Left lung (tissue), 10 donors: ENCODE data around the gene KLHL8. TPM values are rescaled to one million over a fixed set of nuclear protein-coding genes. Genes with fewer than 3 reads are reported as not detected.

Experiments used
- ATAC-seq: fragments of 200-7000 bp; cut with Tn5 transposase; one replicate; pipeline ENCODE4 v1.9.1; 2020; ENCODE audit warnings: moderate library complexity
- DNase-seq, 4 donors: peaks; one replicate each; pipeline ENCODE4 v3.0.0-alpha.2; 2013 to 2020
- H3K27ac ChIP-seq, 2 donors: fragments of 200-600 bp; sonication (generic) in 1 of 2; one replicate each; pipeline versions ENCODE4 v1.5.0 to v1.8.0; 2020 to 2021
- H3K27me3 ChIP-seq, 2 donors: fragments of 200-600 bp; sonication (generic) in 1 of 2; one replicate each; pipeline versions ENCODE4 v1.5.0 to v1.8.0; 2020 to 2021
- H3K36me3 ChIP-seq, 2 donors: fragments of 200-600 bp; sonication (generic) in 1 of 2; one replicate each; pipeline versions ENCODE4 v1.5.0 to v1.8.0; 2020 to 2021
- H3K4me1 ChIP-seq, 2 donors: fragments of 200-600 bp; one replicate each; pipeline ENCODE4 v1.8.0; 2021
- H3K4me3 ChIP-seq, 2 donors: fragments of 200-600 bp; sonication (generic) in 1 of 2; one replicate each; pipeline versions ENCODE4 v1.5.0 to v1.8.0; 2020 to 2021; ENCODE audit warnings: mild to moderate bottlenecking in 1 of 2
- H3K9me3 ChIP-seq, 2 donors: fragments of 200-600 bp; sonication (generic) in 1 of 2; one replicate each; pipeline versions ENCODE4 v1.5.0 to v1.8.0; 2020 to 2021
- intact Hi-C, 2 donors: fragments of 100-400 bp; cut with DNase I; formaldehyde crosslinking; loops; one replicate each; pipeline versions ENCODE4 v1.11.2 to v1.14.2; 2022
- polyA plus RNA-seq, 6 donors: library from polyadenylated mRNA; unstranded; fragments of 120-200 nt; gene quantifications; one replicate each; pipeline ENCODE4 v1.2.1, GENCODE V29; 2013; ENCODE audit not compliant: insufficient read length in 6 of 6
- total RNA-seq, 2 donors: library from RNA; stranded (reverse); fragmentation: NEBNext Ultra II Directional; extraction: Animal tissue kit (Norgen Biotek cat#: 25700); gene quantifications; one replicate each; pipeline ENCODE4 v1.2.1, GENCODE V29; 2021
- TF ChIP-seq, protein P1 (sequence below), 2 donors: fragments of 200-600 bp; sonication (generic) in 1 of 2; IDR thresholded peaks; one replicate each; pipeline versions ENCODE4 v1.5.0 to v1.8.0; 2021; ENCODE audit warnings: antibody characterized with exemption in 2 of 2
- donor health status: DM: no; HTN: yes; CAD: no.
- donor health status: DM: no; HTN: no; CAD: no.

KLHL8 gene
- total and polyA plus RNA-seq, 8 donors = 14.7 to 21.3 (median 18.9) TPM

DNA sequence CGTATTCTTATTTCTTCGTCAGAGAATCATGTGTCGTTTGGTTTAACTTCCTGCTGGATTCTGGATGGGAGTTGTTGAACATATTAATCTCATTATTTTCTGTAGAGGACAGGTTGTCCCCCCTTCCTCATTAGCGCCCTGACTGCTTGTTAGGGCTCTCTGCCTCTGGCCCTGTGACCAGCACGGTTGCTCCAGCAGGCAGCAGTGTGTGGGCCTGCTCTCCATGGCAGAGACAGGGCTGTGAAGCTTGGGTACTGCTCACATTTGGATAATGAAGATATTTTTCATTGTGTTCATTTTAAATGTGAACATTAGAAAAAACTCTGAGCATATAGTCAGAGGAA, 102.7 kb downstream of the KLHL8 start:
- DNase-seq = no peak
- ATAC-seq = no peak
- TF ChIP-seq, protein P1, sequence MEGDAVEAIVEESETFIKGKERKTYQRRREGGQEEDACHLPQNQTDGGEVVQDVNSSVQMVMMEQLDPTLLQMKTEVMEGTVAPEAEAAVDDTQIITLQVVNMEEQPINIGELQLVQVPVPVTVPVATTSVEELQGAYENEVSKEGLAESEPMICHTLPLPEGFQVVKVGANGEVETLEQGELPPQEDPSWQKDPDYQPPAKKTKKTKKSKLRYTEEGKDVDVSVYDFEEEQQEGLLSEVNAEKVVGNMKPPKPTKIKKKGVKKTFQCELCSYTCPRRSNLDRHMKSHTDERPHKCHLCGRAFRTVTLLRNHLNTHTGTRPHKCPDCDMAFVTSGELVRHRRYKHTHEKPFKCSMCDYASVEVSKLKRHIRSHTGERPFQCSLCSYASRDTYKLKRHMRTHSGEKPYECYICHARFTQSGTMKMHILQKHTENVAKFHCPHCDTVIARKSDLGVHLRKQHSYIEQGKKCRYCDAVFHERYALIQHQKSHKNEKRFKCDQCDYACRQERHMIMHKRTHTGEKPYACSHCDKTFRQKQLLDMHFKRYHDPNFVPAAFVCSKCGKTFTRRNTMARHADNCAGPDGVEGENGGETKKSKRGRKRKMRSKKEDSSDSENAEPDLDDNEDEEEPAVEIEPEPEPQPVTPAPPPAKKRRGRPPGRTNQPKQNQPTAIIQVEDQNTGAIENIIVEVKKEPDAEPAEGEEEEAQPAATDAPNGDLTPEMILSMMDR (IDR thresholded peaks at IDR 0.05) = no peak
- Histone ChIP-seq H3K27me3 (no peaks in the 10 kb centered on the region), H3K4me1 (peaks cover 4 to 35% of the 10 kb centered on the region in 2 donors), H3K9me3 (no peaks in the 10 kb centered on the region), H3K36me3 (peaks cover 0 to 68% of the 10 kb centered on the region in 2 donors), H3K27ac (no peak overlapping the region), H3K4me3 (no peak overlapping the region)
- intact Hi-C loops = no loop called here

DNA sequence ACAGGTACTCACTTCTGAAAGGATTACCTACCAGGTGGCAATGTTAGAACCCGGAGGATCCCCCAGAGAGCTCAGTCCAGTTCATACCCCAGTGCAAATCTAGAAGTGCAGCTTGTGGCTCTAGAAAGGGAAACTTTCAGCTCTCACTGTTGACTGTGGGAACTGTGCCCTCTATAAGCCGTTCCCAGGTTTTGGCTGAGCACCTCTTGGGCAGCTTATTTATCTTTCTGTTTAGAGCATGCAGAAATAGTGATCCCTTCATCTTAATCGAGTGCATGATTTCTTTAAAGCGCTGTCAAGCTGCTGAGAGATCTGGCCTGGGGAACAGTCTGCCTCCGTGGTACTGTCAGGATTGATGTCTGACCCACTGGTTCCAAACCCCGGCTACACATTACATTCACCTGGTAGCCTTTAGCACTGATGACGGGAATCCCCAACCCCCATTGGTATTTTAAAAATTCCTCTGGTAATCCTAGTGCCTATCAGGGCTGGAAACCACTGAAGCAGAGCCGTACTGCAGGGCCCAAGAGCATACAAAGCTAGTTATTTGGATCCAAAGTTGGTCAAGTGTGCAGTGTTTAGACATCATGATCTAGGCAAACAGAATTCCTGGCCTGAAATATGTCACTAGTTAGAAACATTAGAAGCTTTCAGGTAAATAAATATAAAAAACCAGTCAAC, 103.2 kb downstream of the KLHL8 start:
- peak; percentile 46 for ATAC-seq
- H3K4me3 ChIP-seq = no peak overlapping the region
- no peaks in the 10 kb centered on the region for H3K27me3 ChIP-seq
- intact Hi-C loops = no loop called here
- peaks cover 4 to 30% of the 10 kb centered on the region in 2 donors for H3K4me1 ChIP-seq
- no peak overlapping the region for H3K27ac ChIP-seq
- H3K36me3 ChIP-seq = peaks cover 0 to 70% of the 10 kb centered on the region in 2 donors
- DNase-seq = no peak
- no peaks in the 10 kb centered on the region for H3K9me3 ChIP-seq
- TF ChIP-seq, protein P1 (IDR thresholded peaks at IDR 0.05) = no peak

GRCh38 chr4:87116231-87116630, 104.2 kb downstream of the KLHL8 start:
- Histone ChIP-seq H3K9me3 (no peaks in the 10 kb centered on the region), H3K36me3 (peaks cover 0 to 75% of the 10 kb centered on the region in 2 donors), H3K27ac (no peak overlapping the region), H3K27me3 (no peaks in the 10 kb centered on the region), H3K4me3 (no peak overlapping the region), H3K4me1 (peaks cover 0 to 20% of the 10 kb centered on the region in 2 donors)
- DNase-seq (no peak), ATAC-seq (no peak)
- TF ChIP-seq, protein P1 (IDR thresholded peaks at IDR 0.05) = no peak
- intact Hi-C loops = no loop called here

GRCh38 chr4:87114245-87115062, 106.0 kb downstream of the KLHL8 start:
- TF ChIP-seq, protein P1 (IDR thresholded peaks at IDR 0.05) = no peak
- H3K4me1 ChIP-seq = peaks cover 0 to 2% of the 10 kb centered on the region in 2 donors
- ATAC-seq (no peak), DNase-seq (no peak)
- H3K4me3 ChIP-seq = no peak overlapping the region
- no peak overlapping the region for H3K27ac ChIP-seq
- intact Hi-C loops = no loop called here
- peaks cover 0 to 64% of the 10 kb centered on the region in 2 donors for H3K36me3 ChIP-seq
- no peaks in the 10 kb centered on the region for H3K9me3 ChIP-seq
- no peaks in the 10 kb centered on the region for H3K27me3 ChIP-seq

DNA sequence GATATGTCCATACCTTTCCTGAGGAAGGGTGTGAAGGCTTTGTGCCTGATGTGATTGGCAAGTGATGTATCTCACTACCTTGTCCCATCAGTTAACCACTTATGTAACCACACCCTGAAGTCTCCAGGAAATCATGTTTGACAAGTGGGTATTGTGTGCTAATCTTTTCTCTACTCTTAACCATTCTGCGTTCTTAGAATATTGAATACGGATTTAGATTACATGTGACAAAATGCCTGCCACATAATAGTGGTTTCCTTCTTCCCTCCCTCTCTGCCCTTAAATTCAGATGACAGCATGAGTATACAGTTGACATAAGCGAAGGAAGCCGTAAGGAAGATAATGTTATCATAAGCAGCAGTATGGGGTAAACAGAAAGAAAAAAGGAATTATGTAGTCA, 108.4 kb downstream of the KLHL8 start:
- Histone ChIP-seq H3K9me3 (no peaks in the 10 kb centered on the region), H3K27me3 (no peaks in the 10 kb centered on the region), H3K4me1 (peaks cover 0 to 11% of the 10 kb centered on the region in 2 donors), H3K36me3 (peaks cover 0 to 64% of the 10 kb centered on the region in 2 donors), H3K4me3 (no peak overlapping the region), H3K27ac (no peak overlapping the region)
- TF ChIP-seq, protein P1 (IDR thresholded peaks at IDR 0.05) = no peak
- intact Hi-C loops = no loop called here
- no peak for ATAC-seq
- no peak for DNase-seq
